Measurements from ENCODE around the gene OR52E5. TPM values are rescaled to one million over a fixed set of nuclear protein-coding genes. Genes with fewer than 3 reads are reported as not detected.

Gene OR52E5
- polyA plus RNA-seq, 1 donor (not counting 4 experiments of a cell fraction or from before 2014, with no cell fraction given) = not detected

GRCh38 chr11:5930614-5931013, 37.6 kb downstream of the OR52E5 start:
- dilution Hi-C loops (cut with MboI; ENCODE audit: extremely low pct_ligation_motif_present, low sequenced_read_pairs) = no loop called here
- H3K4me3 ChIP-seq (ENCODE audit: control insufficient read depth in 2 of 3, extremely low read depth in 1 of 3, insufficient read depth in 2 of 3, low read depth in 1 of 3, low read length in 3 of 3) = no peak overlapping the region
- H3K4me2 ChIP-seq (ENCODE audit: control insufficient read depth, extremely low read depth, insufficient read depth, low read depth, low read length) = no peak overlapping the region
- DNase-seq (ENCODE audit: low read depth, low spot score) (no peak), FAIRE-seq (no peak)
- H3K79me2 ChIP-seq (ENCODE audit: control insufficient read depth, insufficient read depth, low read length) = no peaks in the 10 kb centered on the region
- no peaks in the 10 kb centered on the region for H3K4me1 ChIP-seq (ENCODE audit: control insufficient read depth, extremely low read depth, insufficient read depth, low read length)
- no peak overlapping the region for H2AFZ ChIP-seq (ENCODE audit: control insufficient read depth, low read length)
- H3K9me1 ChIP-seq (ENCODE audit: control insufficient read depth, extremely low read depth, insufficient read depth, low read length) = no peaks in the 10 kb centered on the region
- H4K20me1 ChIP-seq (ENCODE audit: control insufficient read depth, extremely low read depth, insufficient read depth, low read length) = no peaks in the 10 kb centered on the region
- H3K27ac ChIP-seq (ENCODE audit: control insufficient read depth, insufficient read depth, low read length) = no peak overlapping the region
- TF ChIP-seq CTCF (optimal IDR thresholded peaks at IDR 0.05 in 1 of 3, IDR thresholded peaks at IDR 0.05 in 1 of 3, conservative IDR thresholded peaks at IDR 0.05 in 1 of 3; ENCODE audit: extremely low read depth in 1 of 3, insufficient read depth in 2 of 3, low read length in 3 of 3) = no peak
- no peak for TF ChIP-seq EZH2 (IDR thresholded peaks at IDR 0.05; ENCODE audit: low read length)
- H3K27me3 ChIP-seq (ENCODE audit: control insufficient read depth, extremely low read depth, insufficient read depth, low read length) = no peaks in the 10 kb centered on the region
- peaks cover 2% of the 10 kb centered on the region for H3K9me3 ChIP-seq (ENCODE audit: control insufficient read depth, low read depth, low read length)
- no peak overlapping the region for H3K9ac ChIP-seq (ENCODE audit: control insufficient read depth, extremely low read depth, insufficient read depth, low read length)
- no peaks in the 10 kb centered on the region for H3K36me3 ChIP-seq (ENCODE audit: control insufficient read depth in 2 of 2, extremely low read depth in 1 of 2, insufficient read depth in 2 of 2, low read length in 2 of 2)

GRCh38 chr11:5931061-5931460, 38.1 kb downstream of the OR52E5 start:
- no peaks in the 10 kb centered on the region for H3K36me3 ChIP-seq (ENCODE audit: control insufficient read depth in 2 of 2, extremely low read depth in 1 of 2, insufficient read depth in 2 of 2, low read length in 2 of 2)
- H3K27ac ChIP-seq (ENCODE audit: control insufficient read depth, insufficient read depth, low read length) = no peak overlapping the region
- H3K27me3 ChIP-seq (ENCODE audit: control insufficient read depth, extremely low read depth, insufficient read depth, low read length) = no peaks in the 10 kb centered on the region
- no peaks in the 10 kb centered on the region for H3K79me2 ChIP-seq (ENCODE audit: control insufficient read depth, insufficient read depth, low read length)
- H4K20me1 ChIP-seq (ENCODE audit: control insufficient read depth, extremely low read depth, insufficient read depth, low read length) = no peaks in the 10 kb centered on the region
- FAIRE-seq = no peak
- no peak for DNase-seq (ENCODE audit: low read depth, low spot score)
- H3K4me3 ChIP-seq (ENCODE audit: control insufficient read depth in 2 of 3, extremely low read depth in 1 of 3, insufficient read depth in 2 of 3, low read depth in 1 of 3, low read length in 3 of 3) = no peak overlapping the region
- H3K4me2 ChIP-seq (ENCODE audit: control insufficient read depth, extremely low read depth, insufficient read depth, low read depth, low read length) = no peak overlapping the region
- H2AFZ ChIP-seq (ENCODE audit: control insufficient read depth, low read length) = no peak overlapping the region
- H3K4me1 ChIP-seq (ENCODE audit: control insufficient read depth, extremely low read depth, insufficient read depth, low read length) = no peaks in the 10 kb centered on the region
- TF ChIP-seq EZH2 (IDR thresholded peaks at IDR 0.05; ENCODE audit: low read length) = no peak
- no peak for TF ChIP-seq CTCF (optimal IDR thresholded peaks at IDR 0.05 in 1 of 3, IDR thresholded peaks at IDR 0.05 in 1 of 3, conservative IDR thresholded peaks at IDR 0.05 in 1 of 3; ENCODE audit: extremely low read depth in 1 of 3, insufficient read depth in 2 of 3, low read length in 3 of 3)
- H3K9me3 ChIP-seq (ENCODE audit: control insufficient read depth, low read depth, low read length) = peaks cover 2% of the 10 kb centered on the region
- dilution Hi-C loops (cut with MboI; ENCODE audit: extremely low pct_ligation_motif_present, low sequenced_read_pairs) = no loop called here
- H3K9ac ChIP-seq (ENCODE audit: control insufficient read depth, extremely low read depth, insufficient read depth, low read length) = no peak overlapping the region
- H3K9me1 ChIP-seq (ENCODE audit: control insufficient read depth, extremely low read depth, insufficient read depth, low read length) = no peaks in the 10 kb centered on the region

All from keratinocyte (primary cell).